Activated T-cell treated with anti-CD3 and anti-CD28 coated beads for 4 hours (primary cell): ENCODE results near the gene YWHAE.
"Not testable (repeated sequence)": the region's sequence is repeated elsewhere in the genome, so short reads cannot be mapped to it uniquely, and the experiment has no call there.

Source experiments
- DNase-seq: peaks from one replicate; pipeline ENCODE4 v3.0.0-alpha.2; 2020

Gene YWHAE

DNA sequence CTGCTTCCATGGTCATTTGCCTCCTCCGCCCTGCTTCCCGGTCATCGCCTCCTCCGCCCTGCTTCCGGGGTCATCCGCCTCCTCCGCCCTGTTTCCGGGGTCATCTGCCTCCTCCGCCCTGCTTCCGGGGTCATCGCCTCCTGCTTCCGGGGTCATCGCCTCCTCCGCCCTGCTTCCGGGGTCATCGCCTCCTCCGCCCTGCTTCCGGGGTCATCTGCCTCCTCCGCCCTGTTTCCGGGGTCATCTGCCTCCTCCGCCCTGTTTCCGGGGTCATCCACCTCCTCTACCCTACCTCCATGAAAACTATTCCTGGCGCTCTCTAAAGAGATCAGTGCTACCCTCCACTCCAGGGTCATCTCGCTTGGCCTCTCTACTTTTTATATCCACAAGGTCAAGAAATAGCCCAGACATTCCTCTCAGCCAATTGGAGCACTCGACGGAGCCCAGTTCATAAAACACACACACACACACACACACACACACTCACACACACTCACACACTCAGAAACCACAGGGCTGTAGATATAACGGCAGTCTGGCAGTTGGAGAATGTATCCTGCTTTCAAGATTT is 75.7 kb downstream of the YWHAE start:
- DNase-seq = no peak

DNA sequence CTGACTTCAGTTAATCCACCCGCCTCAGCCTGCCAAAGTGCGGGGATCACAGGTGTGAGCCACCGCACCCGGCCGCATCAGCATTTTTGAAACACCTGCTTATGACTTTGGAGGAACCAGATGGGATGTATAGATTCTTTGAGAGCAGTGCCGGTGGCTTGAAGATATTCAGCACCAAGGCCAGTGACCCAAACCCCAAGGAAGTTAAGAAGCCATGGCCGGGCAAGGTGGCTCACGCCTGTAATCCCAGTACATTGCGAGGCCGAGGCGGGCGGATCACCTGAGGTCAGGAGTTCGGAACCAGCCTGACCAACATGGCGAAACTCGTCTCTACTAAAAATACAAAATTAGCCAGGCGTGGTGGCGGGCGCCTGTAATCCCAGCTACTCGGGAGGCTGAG is 76.7 kb downstream of the YWHAE start:
- no peak for DNase-seq

DNA sequence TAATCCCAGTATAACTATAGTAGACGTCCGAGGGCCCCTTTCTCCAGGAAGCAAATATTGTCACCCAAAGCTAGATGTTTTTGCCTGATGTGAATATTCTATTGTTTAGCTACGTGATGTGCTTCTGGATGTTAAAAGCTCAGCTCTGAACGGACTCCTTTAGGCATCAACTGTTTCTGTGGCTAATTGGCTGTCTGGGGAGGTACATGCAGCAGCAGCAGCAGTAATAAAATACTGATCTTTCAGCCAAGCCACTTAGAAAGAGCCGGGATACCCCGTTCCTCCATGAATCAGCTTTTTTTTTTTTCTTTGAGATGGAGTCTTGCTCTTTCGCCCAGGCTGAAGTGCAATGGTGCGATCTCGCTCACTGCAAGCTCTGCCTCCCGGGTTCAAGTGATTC is 77.5 kb downstream of the YWHAE start:
- DNase-seq = no peak

DNA sequence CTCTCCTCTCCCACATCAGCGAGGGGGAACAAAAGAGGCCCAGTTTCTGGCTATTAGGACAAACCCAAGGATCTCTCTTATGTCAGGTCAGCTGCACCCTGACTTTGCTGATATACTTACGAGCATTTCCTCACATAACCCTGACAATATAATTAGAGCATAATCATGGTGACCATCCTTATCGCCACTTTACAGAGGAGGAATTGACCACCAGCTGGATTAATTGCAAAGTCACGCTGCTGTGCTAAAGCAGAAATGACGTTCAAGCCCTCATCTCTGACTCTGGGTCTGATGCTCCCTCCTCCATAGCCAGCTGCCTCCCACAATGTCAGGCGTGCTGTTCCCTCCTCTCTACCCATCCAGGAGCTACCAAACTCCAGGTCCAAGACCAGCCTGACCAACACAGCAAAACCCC is 78.0 kb downstream of the YWHAE start:
- DNase-seq = no peak

DNA sequence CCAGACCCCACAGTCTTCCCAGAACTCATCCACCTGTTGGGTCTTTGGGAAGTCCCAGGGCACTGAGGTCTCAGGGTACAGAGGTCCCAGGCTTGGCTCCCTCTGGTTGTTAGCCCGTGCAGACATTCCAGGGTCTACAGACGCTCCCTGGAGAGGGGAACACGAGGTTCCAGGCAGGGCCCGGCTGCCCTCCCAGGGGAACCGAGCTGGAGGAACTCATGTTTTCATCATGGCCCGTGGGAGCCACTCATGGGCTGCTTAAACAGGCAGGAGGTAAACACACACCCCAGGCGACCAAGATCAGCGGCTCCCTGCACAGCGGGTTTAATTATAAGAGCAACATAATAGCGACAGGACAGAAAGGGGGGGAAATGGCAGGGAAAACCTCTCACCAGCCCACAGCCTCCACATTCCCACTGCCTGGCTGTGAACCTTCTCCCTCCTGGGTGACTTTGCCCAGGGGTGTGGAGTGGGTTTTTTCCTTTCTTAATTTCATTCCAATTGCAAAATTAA is 84.1 kb downstream of the YWHAE start:
- no peak for DNase-seq

DNA sequence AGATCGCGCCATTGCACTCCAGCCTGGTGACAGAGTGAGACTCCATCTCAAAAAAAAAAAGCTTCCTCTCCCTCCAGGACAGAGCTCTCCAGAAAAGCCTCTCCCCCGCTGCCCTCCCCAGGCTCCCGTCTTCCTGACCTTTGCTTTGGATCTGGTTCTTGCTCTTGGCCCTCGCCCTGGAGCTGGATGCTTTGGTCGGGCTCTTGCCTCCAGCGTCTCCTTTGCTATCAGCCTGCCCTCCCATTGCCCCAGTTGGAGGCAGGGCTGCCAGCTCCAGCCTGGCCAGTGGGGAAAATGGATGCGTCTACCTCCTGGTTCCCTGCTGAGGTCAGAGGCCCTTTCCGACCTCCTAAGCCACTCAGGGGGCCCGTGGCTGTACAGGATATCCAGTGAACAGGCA is 84.6 kb downstream of the YWHAE start:
- no peak for DNase-seq

DNA sequence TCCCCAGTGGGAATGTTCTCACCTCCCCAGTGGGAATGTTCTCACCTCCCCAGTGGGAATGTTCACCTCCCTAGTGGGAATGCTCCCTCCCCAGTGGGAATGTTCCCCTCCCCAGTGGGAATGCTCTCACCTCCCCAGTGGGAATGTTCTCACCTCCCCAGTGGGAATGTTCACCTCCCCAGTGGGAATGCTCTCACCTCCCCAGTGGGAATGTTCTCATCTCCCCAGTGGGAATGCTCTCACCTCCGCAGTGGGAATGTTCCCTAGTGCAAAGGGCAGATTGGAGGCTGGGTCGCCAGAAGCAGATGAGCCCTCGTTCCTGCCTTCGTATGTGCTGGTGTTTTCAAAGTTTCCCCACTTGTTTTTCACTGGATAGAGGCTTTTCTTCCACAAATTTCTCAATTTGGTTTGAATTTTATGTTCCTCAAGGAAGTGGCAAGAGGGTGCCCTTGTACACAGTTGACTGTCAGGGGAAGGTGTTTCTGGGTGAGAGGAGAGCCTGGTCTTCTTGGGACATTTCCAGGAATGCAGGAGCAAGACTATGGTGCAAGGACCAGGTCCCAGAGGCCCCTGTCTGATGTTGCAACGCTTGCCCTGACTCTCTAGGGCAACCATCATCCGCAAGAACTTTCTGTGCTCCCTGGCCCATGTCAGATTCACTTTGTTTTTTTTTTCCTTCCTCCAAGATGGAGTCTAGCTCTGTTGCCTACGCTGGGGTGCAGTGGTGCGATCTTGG is 86.6 kb downstream of the YWHAE start:
- no peak for DNase-seq

DNA sequence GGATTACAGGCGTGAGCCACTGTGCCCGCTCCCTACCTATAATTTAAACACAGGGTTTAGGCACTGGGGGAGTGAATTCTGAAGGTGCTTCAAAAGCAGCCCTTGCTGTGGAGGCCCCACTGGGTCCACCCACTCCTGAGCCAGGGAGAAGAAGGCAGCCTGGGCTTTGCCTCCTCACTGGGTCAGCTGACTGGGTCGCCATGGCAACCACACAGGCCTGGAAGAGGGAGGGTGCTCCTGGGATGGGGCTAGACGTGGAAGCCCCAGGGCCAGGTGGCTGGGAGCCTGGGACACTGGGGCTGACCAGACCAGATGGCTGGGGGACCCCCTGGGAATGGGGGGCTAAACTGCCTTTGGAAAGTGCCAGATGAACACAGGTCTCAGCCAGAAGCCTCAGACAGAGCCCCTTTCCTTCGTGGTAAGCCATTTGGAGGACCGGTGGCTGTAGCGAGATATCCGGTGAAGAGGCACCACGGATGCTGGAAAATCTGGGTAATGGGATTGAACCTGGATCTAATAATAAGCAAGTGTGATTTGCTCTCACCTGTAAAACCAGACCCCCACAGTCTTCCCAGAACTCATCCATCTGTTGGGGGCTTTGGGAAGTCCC is 87.7 kb downstream of the YWHAE start:
- no peak for DNase-seq

DNA sequence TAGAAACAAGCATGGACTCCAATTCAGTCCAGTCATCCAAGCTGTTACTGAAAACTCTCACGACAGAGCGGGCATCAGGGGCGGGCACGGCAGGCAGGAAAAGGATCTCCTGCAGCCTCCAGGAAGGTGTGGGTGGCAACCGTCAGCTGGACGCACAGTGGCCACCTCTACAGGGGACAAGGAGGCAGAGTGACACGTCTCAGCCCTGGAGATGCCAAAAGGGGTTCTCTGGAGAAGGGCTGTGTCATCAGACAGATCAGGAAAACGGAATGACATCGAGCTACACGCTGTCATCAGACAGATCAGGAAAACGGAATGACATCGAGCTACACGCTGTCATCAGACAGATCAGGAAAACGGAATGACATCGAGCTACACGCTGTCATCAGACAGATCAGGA is 92.2 kb downstream of the YWHAE start:
- DNase-seq = not testable (repeated sequence)

DNA sequence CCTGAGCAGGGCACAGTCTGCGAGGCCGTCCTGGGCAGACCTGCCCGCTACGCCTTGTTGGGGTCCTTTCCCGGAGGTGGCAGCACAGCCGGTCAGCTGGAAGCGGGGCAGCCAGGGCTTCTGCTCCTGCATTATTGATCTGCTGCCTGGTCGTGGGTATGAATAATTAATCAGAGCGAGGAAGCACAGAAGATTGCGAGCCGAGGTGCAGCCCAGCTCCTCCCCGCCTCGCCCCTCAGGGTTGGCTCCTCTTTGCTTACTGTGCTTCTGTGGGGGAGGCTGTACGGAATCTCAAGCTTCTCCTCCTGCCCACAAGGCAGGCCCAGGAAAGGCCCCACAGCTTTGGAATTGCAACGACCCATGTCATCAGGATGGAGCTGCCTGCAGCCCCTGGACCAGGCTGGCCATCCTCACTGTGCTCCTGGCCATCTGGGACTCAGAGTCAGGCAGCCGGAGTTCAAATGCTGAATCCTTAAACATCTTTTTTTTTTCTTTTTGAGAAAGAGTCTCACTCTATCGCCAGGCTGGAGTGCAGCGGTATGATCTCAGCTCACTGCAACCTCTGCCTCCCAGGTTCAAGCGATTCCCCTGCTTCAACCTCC is 95.0 kb downstream of the YWHAE start:
- DNase-seq = no peak

DNA sequence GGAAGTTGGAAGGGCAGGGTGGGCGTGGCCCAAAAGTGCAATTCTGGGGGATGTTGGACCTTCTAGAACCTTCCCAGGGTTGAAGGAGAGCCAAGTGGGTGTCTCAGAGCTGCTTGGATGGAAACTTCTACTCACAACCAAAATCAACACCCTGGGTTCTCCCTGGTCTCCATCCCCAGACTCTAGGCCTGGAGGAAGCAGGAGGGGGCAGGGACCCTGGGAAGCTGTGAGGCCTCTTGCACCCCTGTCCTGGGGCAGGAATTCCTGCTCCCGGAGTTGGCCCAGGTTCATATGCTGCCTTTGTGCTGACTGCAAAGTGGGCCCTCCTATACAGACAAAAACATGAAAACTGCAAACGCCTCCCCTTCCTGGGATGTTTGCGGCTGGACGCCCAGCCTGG is 95.5 kb downstream of the YWHAE start:
- DNase-seq = no peak

DNA sequence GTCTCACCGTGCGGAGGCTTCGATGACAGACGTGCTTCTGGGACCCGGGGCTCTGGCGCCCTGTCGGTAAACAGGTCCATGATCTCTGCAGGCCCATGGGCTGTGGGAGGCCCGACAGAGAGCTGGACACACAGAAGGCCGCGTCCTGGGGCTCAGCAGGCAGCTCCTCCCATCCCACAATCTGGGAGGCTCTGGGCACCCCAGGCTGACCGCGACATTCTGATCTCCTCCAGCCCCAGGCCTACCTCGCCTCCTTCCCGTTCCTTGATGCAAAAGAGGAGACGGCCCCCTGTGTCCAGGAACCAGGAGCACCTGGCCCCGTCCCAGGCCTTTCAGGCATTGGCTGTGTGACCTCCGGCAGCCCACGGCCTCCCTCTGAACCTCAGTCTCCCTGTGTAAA is 97.3 kb downstream of the YWHAE start:
- DNase-seq = no peak

DNA sequence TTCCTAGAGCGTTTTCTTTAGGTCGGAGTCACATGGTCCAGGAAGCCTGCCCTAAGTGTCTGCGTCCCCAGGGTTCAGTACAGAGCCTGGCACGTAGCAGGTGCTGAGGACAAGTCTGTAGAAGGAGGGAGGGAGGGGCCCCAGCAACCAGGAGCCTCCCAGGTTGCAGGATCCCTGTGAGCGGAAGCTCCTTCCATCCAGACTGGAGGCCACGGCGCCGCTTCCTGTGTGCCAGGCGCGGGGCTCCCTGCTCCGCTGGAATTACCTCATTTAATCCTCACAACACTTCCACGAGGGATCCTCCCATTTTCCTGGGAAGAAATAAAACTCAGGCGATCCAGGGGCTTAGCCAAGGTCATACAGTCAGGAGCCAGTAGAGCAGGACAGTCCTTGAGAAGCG is 98.5 kb downstream of the YWHAE start:
- DNase-seq = no peak

DNA sequence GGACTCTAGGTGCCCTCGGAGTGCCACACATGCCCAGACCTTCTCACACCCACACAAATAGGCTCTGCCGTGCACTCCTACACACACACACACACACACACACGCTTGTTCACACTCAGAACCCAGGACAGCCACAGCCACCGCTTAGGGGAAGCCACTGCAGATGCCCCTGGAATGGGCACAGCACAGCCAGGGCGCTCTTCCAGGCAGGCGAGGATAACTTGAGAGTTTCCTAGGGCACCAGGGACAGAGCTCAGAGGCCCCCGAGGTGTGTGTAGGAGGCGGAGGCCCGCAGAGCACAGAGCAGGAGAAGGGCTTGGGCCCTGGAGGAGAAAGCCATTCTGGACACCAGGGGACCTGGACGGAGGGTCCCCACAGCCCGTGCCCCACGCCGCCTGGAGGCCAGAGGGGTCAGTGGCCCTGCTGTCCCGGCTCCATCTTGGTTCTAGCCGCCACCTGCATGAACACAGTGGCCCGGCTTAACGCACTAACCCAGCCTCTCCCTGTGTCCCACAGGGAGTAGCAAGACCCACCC is 99.6 kb downstream of the YWHAE start:
- DNase-seq = no peak

DNA sequence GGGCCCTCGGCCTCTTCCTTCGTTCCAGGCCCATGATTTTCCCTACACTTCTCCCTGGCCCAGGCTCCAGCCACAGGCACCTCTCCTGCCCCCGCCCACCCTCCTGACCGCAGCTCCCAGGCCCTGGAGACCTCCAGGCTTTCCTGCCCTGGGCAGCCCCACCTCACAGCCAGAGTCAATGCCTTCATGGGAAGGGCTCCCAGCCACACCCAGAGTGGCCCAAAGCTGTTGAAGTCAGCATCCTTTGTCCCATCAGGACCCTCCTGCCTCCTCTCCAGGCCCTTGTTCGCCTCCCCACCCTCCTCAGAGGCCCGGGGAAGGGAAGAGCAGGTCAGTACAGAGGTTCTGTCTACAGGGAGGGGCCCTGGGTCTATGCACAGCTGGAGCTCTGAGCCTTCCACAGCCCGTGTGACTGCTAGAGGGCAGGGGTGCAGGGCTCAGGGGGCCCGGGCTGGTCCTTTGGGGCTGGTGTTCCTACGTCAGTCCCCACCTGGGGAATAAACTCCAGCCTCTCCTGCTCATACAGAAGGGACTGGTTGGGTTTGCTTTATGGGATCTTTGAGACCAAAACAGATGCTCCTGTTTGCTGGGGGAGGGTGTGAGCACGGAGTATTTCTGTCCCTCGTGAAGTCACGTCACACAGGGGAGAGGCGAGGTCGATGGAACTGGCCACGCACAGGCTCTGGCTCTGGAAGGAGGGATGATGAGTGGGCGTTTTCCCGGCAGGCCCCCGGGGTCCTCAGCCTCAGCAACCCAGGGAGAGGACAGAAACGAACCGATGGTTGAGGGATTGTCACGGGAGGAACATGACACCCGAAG is 100.3 kb downstream of the YWHAE start:
- no peak for DNase-seq

DNA sequence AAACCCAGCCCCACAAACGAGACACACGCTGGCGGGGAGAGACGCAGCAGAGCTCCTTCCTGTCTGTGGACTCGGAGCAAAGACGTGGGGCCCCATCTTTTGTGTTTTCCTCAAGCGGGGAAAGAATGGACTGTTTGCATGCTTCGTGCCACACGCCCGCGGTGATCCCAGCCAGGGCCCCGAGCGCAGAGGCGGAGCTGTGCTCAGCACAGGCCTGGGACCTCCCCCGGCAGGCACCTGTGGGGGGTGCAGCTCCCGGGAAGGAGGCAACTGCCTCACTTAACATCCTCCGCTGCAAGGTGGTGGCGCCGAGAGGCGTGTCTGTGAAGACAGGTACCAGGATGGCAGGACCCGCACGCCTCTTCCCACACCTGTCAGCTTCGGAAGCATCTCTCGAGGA is 101.4 kb downstream of the YWHAE start:
- DNase-seq = peak; percentile 37
